SU-DHL-6 (cell line): ENCODE results near the gene EEFSEC.

ENCODE experiments used
- EZH2phosphoT487 ChIP-seq: fragments of 200-600 bp; sonication (generic), shearing (Covaris generic); conservative IDR thresholded peaks from 2 replicates; pipeline ENCODE4 v1.6.1; 2018; ENCODE audit warnings: mild to moderate bottlenecking, antibody characterized with exemption, low read length, moderate library complexity, mixed read lengths
- TF ChIP-seq, protein P1 (sequence below): fragments of 200-600 bp; sonication (generic); IDR thresholded peaks from one replicate; pipeline ENCODE4 v1.5.1; 2017; ENCODE audit warnings: antibody characterized with exemption, mild to moderate bottlenecking, low read length, moderate library complexity; ENCODE audit not compliant: insufficient read depth, poor library complexity, severe bottlenecking

DNA sequence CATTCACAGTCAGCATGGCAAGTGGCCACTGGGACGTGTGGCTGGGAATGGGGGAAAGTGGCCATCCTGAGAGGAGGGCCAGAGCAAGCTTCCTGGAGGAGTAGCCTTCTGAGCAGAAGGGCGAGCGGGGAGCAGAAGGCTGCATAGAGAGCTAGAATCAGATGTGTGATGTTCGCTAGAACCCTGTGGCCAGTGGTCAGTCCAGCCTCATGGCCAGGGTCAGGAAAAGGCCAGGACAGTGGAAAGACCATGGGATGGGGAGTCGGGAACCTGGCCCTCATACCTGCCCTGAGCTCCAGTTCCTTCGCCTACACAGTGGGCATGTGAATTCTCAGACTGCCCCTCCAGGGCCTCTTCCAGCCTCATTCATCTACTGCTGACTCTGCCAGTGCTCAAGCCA is 211.0 kb downstream of the EEFSEC start:
- TF ChIP-seq, protein P1, sequence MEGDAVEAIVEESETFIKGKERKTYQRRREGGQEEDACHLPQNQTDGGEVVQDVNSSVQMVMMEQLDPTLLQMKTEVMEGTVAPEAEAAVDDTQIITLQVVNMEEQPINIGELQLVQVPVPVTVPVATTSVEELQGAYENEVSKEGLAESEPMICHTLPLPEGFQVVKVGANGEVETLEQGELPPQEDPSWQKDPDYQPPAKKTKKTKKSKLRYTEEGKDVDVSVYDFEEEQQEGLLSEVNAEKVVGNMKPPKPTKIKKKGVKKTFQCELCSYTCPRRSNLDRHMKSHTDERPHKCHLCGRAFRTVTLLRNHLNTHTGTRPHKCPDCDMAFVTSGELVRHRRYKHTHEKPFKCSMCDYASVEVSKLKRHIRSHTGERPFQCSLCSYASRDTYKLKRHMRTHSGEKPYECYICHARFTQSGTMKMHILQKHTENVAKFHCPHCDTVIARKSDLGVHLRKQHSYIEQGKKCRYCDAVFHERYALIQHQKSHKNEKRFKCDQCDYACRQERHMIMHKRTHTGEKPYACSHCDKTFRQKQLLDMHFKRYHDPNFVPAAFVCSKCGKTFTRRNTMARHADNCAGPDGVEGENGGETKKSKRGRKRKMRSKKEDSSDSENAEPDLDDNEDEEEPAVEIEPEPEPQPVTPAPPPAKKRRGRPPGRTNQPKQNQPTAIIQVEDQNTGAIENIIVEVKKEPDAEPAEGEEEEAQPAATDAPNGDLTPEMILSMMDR, result no peak
- no peak for TF ChIP-seq EZH2phosphoT487
